Mammary epithelial cell (primary cell): ENCODE data around the gene CFAP251.

Experiments
- CTCF ChIP-seq, 2 donors: IDR thresholded peaks in 1 of 2; conservative IDR thresholded peaks in 1 of 2; 2 replicates each; pipeline ENCODE4 v1.5.1; 2011 to 2012; ENCODE audit warnings: inconsistent platforms in 2 of 2, low read length in 2 of 2, mild to moderate bottlenecking in 2 of 2, control low read depth in 1 of 2, low read depth in 1 of 2; ENCODE audit not compliant: insufficient read depth in 1 of 2; ENCODE audit errors: extremely low read depth in 1 of 2
- EZH2 ChIP-seq: IDR thresholded peaks from 2 replicates; pipeline ENCODE4 v1.6.1; 2012; ENCODE audit warnings: low read length, inconsistent platforms, borderline replicate concordance

- no peak for TF ChIP-seq CTCF (conservative IDR thresholded peaks at IDR 0.05 in 1 of 2, IDR thresholded peaks at IDR 0.05 in 1 of 2; ENCODE audit: extremely low read depth in 1 of 2, insufficient read depth in 1 of 2, low read depth in 1 of 2, low read length in 2 of 2)
- TF ChIP-seq EZH2, result no peak
These were observed 91.3 kb downstream of the CFAP251 start for GRCh38 chr12:122009741-122010140.
